Heart left ventricle (tissue), 13 donors: ENCODE measurements around the gene FCN1.

Experiments
- POLR2A ChIP-seq, 2 donors: fragments of 450-650 bp; IDR thresholded peaks; one replicate each; pipeline ENCODE4 v1.6.1; 2017; ENCODE audit warnings: antibody characterized with exemption in 2 of 2, mild to moderate bottlenecking in 2 of 2, moderate library complexity in 2 of 2
- TF ChIP-seq, protein P1 (sequence below), 12 donors: fragments of 200-600 bp; sonication (generic) in 4 of 12; IDR thresholded peaks; one replicate each; pipeline versions ENCODE4 v1.5.0 to v1.8.0; 2018 to 2022; ENCODE audit warnings: antibody characterized with exemption in 12 of 12, mild to moderate bottlenecking in 5 of 12
- donor health status: ischemic (EF 13 %, LVEDD 7.1; RV severe dilation, severe dysfunction).
- donor health status: DM: no; HTN: yes; CAD: no.
- donor health status: DM: no; HTN: no; CAD: no.
- donor health status: ischemic (EF 25% LVEDD 6.9; RV normal size, moderate dysfunction).
- donor health status: ischemic (EF 25% LVEDD 5.7; RV mildly dilated, moderate dysfunction).
- donor health status: ischemic (EF 35%, LVEDD 5.7; RV mildly dilated, moderate dysfunction).
- donor health status: nonischemic (EF 11% LVEDD 7.7; RV severe dilation, severe dysfunction).
- donor health status: DM: yes; HTN: yes; CAD: no.
- donor health status: PGD.
- donor health status: ischemic (EF 29% LVEDD 5.4; RV normal size, mild dysfunction).
- donor health status: nonischemic (EF 23%, LVEDD 6.1; RV moderate dilation, normal function).

DNA sequence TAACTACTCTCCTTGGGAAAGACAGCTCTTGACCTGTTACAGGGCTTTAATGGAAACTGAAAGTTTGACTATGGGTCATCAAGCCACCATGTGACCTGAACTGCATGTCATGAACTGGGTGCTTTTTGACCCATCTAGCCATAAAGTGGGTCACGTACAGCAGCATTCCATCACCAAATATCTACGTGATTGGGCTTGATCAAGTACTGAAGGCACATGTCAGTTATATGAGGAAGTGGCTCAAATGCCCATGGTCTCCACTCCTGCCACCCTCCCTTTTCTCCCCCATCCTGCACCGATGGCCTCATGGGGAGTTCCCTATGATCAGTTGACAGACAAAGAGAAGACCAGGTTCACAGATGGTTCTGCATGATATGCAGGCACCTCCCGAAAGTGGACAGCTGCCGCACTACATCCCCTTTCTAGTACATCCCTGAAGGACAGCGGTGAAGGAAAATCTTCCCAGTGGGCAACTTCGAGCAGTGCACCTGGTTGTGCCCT lies 7.3 kb upstream of the FCN1 start:
- TF ChIP-seq, protein P1, sequence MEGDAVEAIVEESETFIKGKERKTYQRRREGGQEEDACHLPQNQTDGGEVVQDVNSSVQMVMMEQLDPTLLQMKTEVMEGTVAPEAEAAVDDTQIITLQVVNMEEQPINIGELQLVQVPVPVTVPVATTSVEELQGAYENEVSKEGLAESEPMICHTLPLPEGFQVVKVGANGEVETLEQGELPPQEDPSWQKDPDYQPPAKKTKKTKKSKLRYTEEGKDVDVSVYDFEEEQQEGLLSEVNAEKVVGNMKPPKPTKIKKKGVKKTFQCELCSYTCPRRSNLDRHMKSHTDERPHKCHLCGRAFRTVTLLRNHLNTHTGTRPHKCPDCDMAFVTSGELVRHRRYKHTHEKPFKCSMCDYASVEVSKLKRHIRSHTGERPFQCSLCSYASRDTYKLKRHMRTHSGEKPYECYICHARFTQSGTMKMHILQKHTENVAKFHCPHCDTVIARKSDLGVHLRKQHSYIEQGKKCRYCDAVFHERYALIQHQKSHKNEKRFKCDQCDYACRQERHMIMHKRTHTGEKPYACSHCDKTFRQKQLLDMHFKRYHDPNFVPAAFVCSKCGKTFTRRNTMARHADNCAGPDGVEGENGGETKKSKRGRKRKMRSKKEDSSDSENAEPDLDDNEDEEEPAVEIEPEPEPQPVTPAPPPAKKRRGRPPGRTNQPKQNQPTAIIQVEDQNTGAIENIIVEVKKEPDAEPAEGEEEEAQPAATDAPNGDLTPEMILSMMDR (IDR thresholded peaks at IDR 0.05), result no peak
- no peak for TF ChIP-seq POLR2A (IDR thresholded peaks at IDR 0.05)
